Upper lobe of left lung (tissue), 6 donors: Measurements from ENCODE around the gene DIAPH2. TPM values are rescaled to one million over a fixed set of nuclear protein-coding genes. Genes with fewer than 3 reads are reported as not detected.

Experiments used
- ATAC-seq, 2 donors: fragments of 200-7000 bp; cut with Tn5 transposase; one replicate each; pipeline ENCODE4 v1.9.1; 2022; ENCODE audit warnings: mild to moderate bottlenecking in 2 of 2, moderate library complexity in 2 of 2; ENCODE audit not compliant: low FRiP score in 2 of 2
- DNase-seq, 2 donors: peaks; one replicate each; pipeline ENCODE4 v3.0.0-alpha.2; 2019 to 2020
- H3K27ac ChIP-seq, 4 donors: fragments of 200-600 bp; sonication (generic); one replicate each; pipeline ENCODE4 v1.5.1; 2016 to 2019
- H3K27me3 ChIP-seq, 4 donors: fragments of 200-600 bp; sonication (generic); one replicate each; pipeline ENCODE4 v1.5.1; 2017 to 2019
- H3K36me3 ChIP-seq, 4 donors: fragments of 200-600 bp; sonication (generic); one replicate each; pipeline ENCODE4 v1.5.1; 2016 to 2019
- H3K4me1 ChIP-seq, 4 donors: fragments of 200-600 bp; sonication (generic); one replicate each; pipeline ENCODE4 v1.5.1; 2018 to 2019
- H3K4me3 ChIP-seq, 4 donors: fragments of 200-600 bp; sonication (generic); one replicate each; pipeline ENCODE4 v1.5.1; 2017 to 2019; ENCODE audit warnings: mild to moderate bottlenecking in 2 of 4, moderate library complexity in 1 of 4
- H3K9me3 ChIP-seq, 4 donors: fragments of 200-600 bp; sonication (generic); one replicate each; pipeline ENCODE4 v1.5.1; 2018 to 2019
- CTCF ChIP-seq, 6 experiments: fragments of 450-650 bp in 4 of 6; fragments of 200-600 bp in 2 of 6; sonication (generic) in 2 of 6; IDR thresholded peaks; one replicate each; pipeline ENCODE4 v1.5.1; 2016 to 2019; ENCODE audit warnings: antibody characterized with exemption in 6 of 6
- EP300 ChIP-seq, 4 donors: sonication (generic); formaldehyde crosslinking; IDR thresholded peaks; one replicate each; pipeline ENCODE4 v1.5.1; 2017; ENCODE audit warnings: antibody characterized with exemption in 4 of 4, control low read depth in 2 of 4
- POLR2A ChIP-seq, 4 donors: fragments of 450-650 bp; IDR thresholded peaks; one replicate each; pipeline ENCODE4 v1.5.1; 2016 to 2017; ENCODE audit warnings: antibody characterized with exemption in 4 of 4, mild to moderate bottlenecking in 2 of 4
- POLR2AphosphoS5 ChIP-seq, 2 donors: sonication (generic); formaldehyde crosslinking; IDR thresholded peaks; one replicate each; pipeline ENCODE4 v1.5.1; 2017; ENCODE audit warnings: antibody characterized with exemption in 2 of 2
- WGBS, 2 donors: methylation state at CpG; one replicate each; pipeline ENCODE4 v1.1.5; 2017 to 2018; 5-methylcytosine and 5-hydroxymethylcytosine counted together
- total RNA-seq, 6 donors: library from RNA; depleted of rRNA in 4 of 6; stranded (reverse); fragments of >200 nt in 4 of 6; gene quantifications; one replicate each; pipeline versions ENCODE4 v1.1.0 to v1.2.1, GENCODE V29; 2016 to 2021
- donor health status: DM: no; HTN: no; CAD: no; lungs with moderate emphysema.
- donor health status: DM: no; HTN: yes; CAD: no; lungs with severe emphysema.

DIAPH2 gene
- total RNA-seq, 6 donors from 2014 or later, result 22.5 to 107 (median 44.1) TPM

DNA sequence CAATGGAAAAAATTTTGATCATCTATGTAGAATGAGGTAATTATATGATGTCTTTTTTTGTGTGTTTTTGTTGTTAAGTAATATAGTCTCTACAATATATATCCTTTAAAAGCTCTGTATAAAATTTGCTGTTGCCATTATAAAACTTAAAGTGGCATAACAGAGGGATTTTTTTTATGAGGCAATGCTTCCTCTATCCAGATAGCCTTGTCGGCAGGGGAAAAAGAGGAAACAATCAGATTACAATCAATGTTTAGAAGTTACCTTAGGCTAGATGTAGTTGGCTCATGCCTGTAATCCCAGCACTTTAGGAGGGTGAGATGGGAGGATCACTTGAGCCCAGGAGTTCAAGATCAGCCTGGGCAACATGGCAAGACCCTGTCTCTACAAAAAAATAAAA, 86.8 kb downstream of the DIAPH2 start:
- H3K4me1 ChIP-seq, result no peaks in the 10 kb centered on the region
- H3K27me3 ChIP-seq, result no peaks in the 10 kb centered on the region
- TF ChIP-seq CTCF (IDR thresholded peaks at IDR 0.05) (no peak), POLR2A (IDR thresholded peaks at IDR 0.05) (no peak), EP300 (IDR thresholded peaks at IDR 0.05) (no peak), POLR2AphosphoS5 (IDR thresholded peaks at IDR 0.05) (no peak)
- no peak overlapping the region for H3K4me3 ChIP-seq
- no peaks in the 10 kb centered on the region for H3K9me3 ChIP-seq
- DNase-seq, result no peak
- no peaks in the 10 kb centered on the region for H3K36me3 ChIP-seq
- no peak for ATAC-seq
- no peak overlapping the region for H3K27ac ChIP-seq
- WGBS, 2 donors, result 44 to 50% methylated on average over 1 of the region's 1 CpG

GRCh38 chrX:96774116-96774515, 89.5 kb downstream of the DIAPH2 start:
- 85 to 92% methylated on average over 2 of the region's 2 CpGs for WGBS, 2 donors
- Histone ChIP-seq H3K27ac (no peak overlapping the region), H3K9me3 (no peaks in the 10 kb centered on the region), H3K36me3 (no peaks in the 10 kb centered on the region), H3K4me3 (no peak overlapping the region), H3K27me3 (no peaks in the 10 kb centered on the region), H3K4me1 (no peaks in the 10 kb centered on the region)
- ATAC-seq (no peak), DNase-seq (no peak)
- TF ChIP-seq EP300 (IDR thresholded peaks at IDR 0.05) (no peak), CTCF (IDR thresholded peaks at IDR 0.05) (no peak), POLR2A (IDR thresholded peaks at IDR 0.05) (no peak), POLR2AphosphoS5 (IDR thresholded peaks at IDR 0.05) (no peak)

GRCh38 chrX:96776966-96777365, 92.3 kb downstream of the DIAPH2 start:
- ATAC-seq (no peak), DNase-seq (no peak)
- 94 to 100% methylated on average over 1 of the region's 1 CpG for WGBS, 2 donors
- Histone ChIP-seq H3K4me1 (no peaks in the 10 kb centered on the region), H3K9me3 (no peaks in the 10 kb centered on the region), H3K36me3 (no peaks in the 10 kb centered on the region), H3K4me3 (no peak overlapping the region), H3K27me3 (no peaks in the 10 kb centered on the region), H3K27ac (no peak overlapping the region)
- TF ChIP-seq POLR2A (IDR thresholded peaks at IDR 0.05) (no peak), CTCF (IDR thresholded peaks at IDR 0.05) (no peak), POLR2AphosphoS5 (IDR thresholded peaks at IDR 0.05) (no peak), EP300 (IDR thresholded peaks at IDR 0.05) (no peak)

DNA sequence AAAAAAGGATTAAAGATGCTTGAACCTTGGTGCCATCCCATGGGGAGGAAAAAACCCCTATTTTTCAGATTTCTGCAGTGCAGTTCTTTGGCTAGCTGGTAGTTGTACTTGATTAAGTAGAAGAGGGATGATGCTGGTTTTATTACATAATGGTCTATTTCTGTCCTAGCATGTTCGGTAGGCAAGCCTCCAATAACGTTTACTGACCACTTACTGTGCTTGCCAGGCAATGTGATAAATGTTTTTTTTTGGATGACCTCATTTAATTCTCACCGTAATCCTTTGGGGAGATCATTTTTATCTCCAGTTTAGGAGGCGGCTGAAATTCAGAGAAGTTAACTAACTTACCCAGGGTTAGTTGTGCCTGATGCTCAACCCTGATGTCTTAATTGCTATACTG, 106.9 kb downstream of the DIAPH2 start:
- 50 to 63% methylated on average over 4 of the region's 4 CpGs for WGBS, 2 donors
- H3K27ac ChIP-seq, result no peak overlapping the region
- H3K9me3 ChIP-seq, result no peaks in the 10 kb centered on the region
- H3K4me1 ChIP-seq, result no peaks in the 10 kb centered on the region
- no peak for DNase-seq
- peak in 1 of 2 donors; percentile 32 for ATAC-seq
- H3K36me3 ChIP-seq, result no peaks in the 10 kb centered on the region
- H3K27me3 ChIP-seq, result no peaks in the 10 kb centered on the region
- no peak overlapping the region for H3K4me3 ChIP-seq
- no peak for TF ChIP-seq CTCF (IDR thresholded peaks at IDR 0.05)
- TF ChIP-seq POLR2A (IDR thresholded peaks at IDR 0.05), result no peak
- TF ChIP-seq POLR2AphosphoS5 (IDR thresholded peaks at IDR 0.05), result no peak
- TF ChIP-seq EP300 (IDR thresholded peaks at IDR 0.05), result no peak

- no peaks in the 10 kb centered on the region for H3K27me3 ChIP-seq
- H3K27ac ChIP-seq, result no peak overlapping the region
- no peaks in the 10 kb centered on the region for H3K36me3 ChIP-seq
- 55 to 79% methylated on average over 2 of the region's 2 CpGs for WGBS, 2 donors
- DNase-seq, result no peak
- no peaks in the 10 kb centered on the region for H3K4me1 ChIP-seq
- no peak for ATAC-seq
- no peak overlapping the region for H3K4me3 ChIP-seq
- no peak for TF ChIP-seq EP300 (IDR thresholded peaks at IDR 0.05)
- TF ChIP-seq CTCF (IDR thresholded peaks at IDR 0.05), result no peak
- TF ChIP-seq POLR2A (IDR thresholded peaks at IDR 0.05), result no peak
- TF ChIP-seq POLR2AphosphoS5 (IDR thresholded peaks at IDR 0.05), result no peak
- H3K9me3 ChIP-seq, result no peaks in the 10 kb centered on the region
These were observed 107.4 kb downstream of the DIAPH2 start for GRCh38 chrX:96792047-96792446.
